GM19463 (cell line): ENCODE results near the gene SURF1.

Experiments
- ATAC-seq: cut with Tn5 transposase; IDR thresholded peaks from one replicate; pipeline ENCODE4 v1.9.1; 2021; ENCODE audit warnings: mild to moderate bottlenecking, moderate library complexity; ENCODE audit not compliant: unreplicated experiment

The SURF1 gene

GRCh38 chr9:133366435-133366834, 10.1 kb upstream of the SURF1 start:
- no peak for ATAC-seq

GRCh38 chr9:133362359-133363044, 6.2 kb upstream of the SURF1 start:
- no peak for ATAC-seq

GRCh38 chr9:133361507-133362092, 5.3 kb upstream of the SURF1 start:
- ATAC-seq, result no peak

- ATAC-seq, result no peak
Observed at GRCh38 chr9:133360400-133361393, 4.4 kb upstream of the SURF1 start.

- no peak for ATAC-seq
Observed at GRCh38 chr9:133359399-133360175, 3.3 kb upstream of the SURF1 start.

GRCh38 chr9:133357656-133358055, 1.4 kb upstream of the SURF1 start:
- ATAC-seq, result no peak

- peak; percentile 34 for ATAC-seq
Observed at GRCh38 chr9:133355881-133356357, 368 bp downstream of the SURF1 start.

- ATAC-seq, result no peak
Observed at GRCh38 chr9:133354766-133355165, 1.5 kb downstream of the SURF1 start.

GRCh38 chr9:133353548-133353947, 2.7 kb downstream of the SURF1 start:
- no peak for ATAC-seq

GRCh38 chr9:133352635-133353340, 3.5 kb downstream of the SURF1 start:
- no peak for ATAC-seq

GRCh38 chr9:133351908-133352634, 4.2 kb downstream of the SURF1 start:
- no peak for ATAC-seq

- ATAC-seq, result no peak
Observed at GRCh38 chr9:133351526-133351907, 4.8 kb downstream of the SURF1 start.

- no peak for ATAC-seq
Observed at GRCh38 chr9:133349965-133350616, 6.2 kb downstream of the SURF1 start.

- no peak for ATAC-seq
Observed at GRCh38 chr9:133348718-133349573, 7.3 kb downstream of the SURF1 start.

- peak; percentile 69 for ATAC-seq
Observed at GRCh38 chr9:133347985-133348717, 8.1 kb downstream of the SURF1 start, which contains the start of the genes MED22 and RPL7A. Gene MED22 (minus strand): TSS chr9:133348131. CDS start chr9:133346662, 1,469 bp downstream. Gene RPL7A (plus strand): TSS chr9:133348218. CDS start chr9:133348244, 26 bp downstream.

- peak; percentile 38 for ATAC-seq
Observed at GRCh38 chr9:133347515-133347984, 8.7 kb downstream of the SURF1 start.
